ENCODE data around the gene RABEP1. TPM values are rescaled to one million over a fixed set of nuclear protein-coding genes. Genes with fewer than 3 reads are reported as not detected.

Gene RABEP1
- total RNA-seq, 1 donor from 2014 or later: 50.0 TPM

- TF ChIP-seq EZH2 (IDR thresholded peaks at IDR 0.05): no peak
Measured at GRCh38 chr17:5380491-5381135, 98.5 kb downstream of the RABEP1 start.

GRCh38 chr17:5381542-5381941 is 99.5 kb downstream of the RABEP1 start:
- peaks cover 42% of the 10 kb centered on the region for H3K36me3 Mint-ChIP-seq
- no peak overlapping the region for H3K4me3 Mint-ChIP-seq
- Histone ChIP-seq H4K20me1 (ENCODE audit: low read depth) (no peaks in the 10 kb centered on the region), H2AFZ (replicated peaks) (no peak overlapping the region), H3K4me1 (no peaks in the 10 kb centered on the region), H3K4me2 (no peak overlapping the region), H3K27me3 (no peaks in the 10 kb centered on the region), H3K36me3 (peaks cover 29% of the 10 kb centered on the region), H3F3A (ENCODE audit: low read depth) (peaks cover 16% of the 10 kb centered on the region), H3K4me3 (no peak overlapping the region), H3K9me3 (ENCODE audit: low read depth) (no peaks in the 10 kb centered on the region), H3K9ac (no peak overlapping the region), H3K27ac (no peak overlapping the region), H3K79me2 (ENCODE audit: low read depth) (no peaks in the 10 kb centered on the region)
- H3K27ac Mint-ChIP-seq: no peak overlapping the region
- no peaks in the 10 kb centered on the region for H3K4me1 Mint-ChIP-seq
- DNase-seq (ENCODE audit: low spot score): no peak
- no peaks in the 10 kb centered on the region for H3K9me3 Mint-ChIP-seq
- TF ChIP-seq, protein P1, sequence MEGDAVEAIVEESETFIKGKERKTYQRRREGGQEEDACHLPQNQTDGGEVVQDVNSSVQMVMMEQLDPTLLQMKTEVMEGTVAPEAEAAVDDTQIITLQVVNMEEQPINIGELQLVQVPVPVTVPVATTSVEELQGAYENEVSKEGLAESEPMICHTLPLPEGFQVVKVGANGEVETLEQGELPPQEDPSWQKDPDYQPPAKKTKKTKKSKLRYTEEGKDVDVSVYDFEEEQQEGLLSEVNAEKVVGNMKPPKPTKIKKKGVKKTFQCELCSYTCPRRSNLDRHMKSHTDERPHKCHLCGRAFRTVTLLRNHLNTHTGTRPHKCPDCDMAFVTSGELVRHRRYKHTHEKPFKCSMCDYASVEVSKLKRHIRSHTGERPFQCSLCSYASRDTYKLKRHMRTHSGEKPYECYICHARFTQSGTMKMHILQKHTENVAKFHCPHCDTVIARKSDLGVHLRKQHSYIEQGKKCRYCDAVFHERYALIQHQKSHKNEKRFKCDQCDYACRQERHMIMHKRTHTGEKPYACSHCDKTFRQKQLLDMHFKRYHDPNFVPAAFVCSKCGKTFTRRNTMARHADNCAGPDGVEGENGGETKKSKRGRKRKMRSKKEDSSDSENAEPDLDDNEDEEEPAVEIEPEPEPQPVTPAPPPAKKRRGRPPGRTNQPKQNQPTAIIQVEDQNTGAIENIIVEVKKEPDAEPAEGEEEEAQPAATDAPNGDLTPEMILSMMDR (IDR thresholded peaks at IDR 0.05): no peak
- TF ChIP-seq EZH2phosphoT487 (IDR thresholded peaks at IDR 0.05) (no peak), EZH2 (IDR thresholded peaks at IDR 0.05) (no peak)
- peaks cover 2% of the 10 kb centered on the region for H3K27me3 Mint-ChIP-seq (ENCODE audit: insufficient read depth, low read depth)

More at GRCh38 chr17:5380491-5381135, 98.5 kb downstream of the RABEP1 start:
- H2AFZ ChIP-seq (replicated peaks): no peak overlapping the region
- peak overlapping the region; percentile 46 for H3K27ac ChIP-seq
- no peaks in the 10 kb centered on the region for H3K4me1 ChIP-seq
- Mint-ChIP-seq H3K4me1 (no peaks in the 10 kb centered on the region), H3K36me3 (peaks cover 40% of the 10 kb centered on the region), H3K27ac (no peak overlapping the region), H3K4me3 (no peak overlapping the region), H3K9me3 (no peaks in the 10 kb centered on the region), H3K27me3 (ENCODE audit: insufficient read depth, low read depth) (peaks cover 2% of the 10 kb centered on the region)
- no peak overlapping the region for H3K4me2 ChIP-seq
- no peak overlapping the region for H3K4me3 ChIP-seq
- no peaks in the 10 kb centered on the region for H3K27me3 ChIP-seq
- no peak overlapping the region for H3K9ac ChIP-seq
- H3K36me3 ChIP-seq: peaks cover 25% of the 10 kb centered on the region
- H3K79me2 ChIP-seq (ENCODE audit: low read depth): no peaks in the 10 kb centered on the region
- peaks cover 16% of the 10 kb centered on the region for H3F3A ChIP-seq (ENCODE audit: low read depth)
- DNase-seq (ENCODE audit: low spot score): no peak
- no peaks in the 10 kb centered on the region for H3K9me3 ChIP-seq (ENCODE audit: low read depth)
- H4K20me1 ChIP-seq (ENCODE audit: low read depth): no peaks in the 10 kb centered on the region

DNA sequence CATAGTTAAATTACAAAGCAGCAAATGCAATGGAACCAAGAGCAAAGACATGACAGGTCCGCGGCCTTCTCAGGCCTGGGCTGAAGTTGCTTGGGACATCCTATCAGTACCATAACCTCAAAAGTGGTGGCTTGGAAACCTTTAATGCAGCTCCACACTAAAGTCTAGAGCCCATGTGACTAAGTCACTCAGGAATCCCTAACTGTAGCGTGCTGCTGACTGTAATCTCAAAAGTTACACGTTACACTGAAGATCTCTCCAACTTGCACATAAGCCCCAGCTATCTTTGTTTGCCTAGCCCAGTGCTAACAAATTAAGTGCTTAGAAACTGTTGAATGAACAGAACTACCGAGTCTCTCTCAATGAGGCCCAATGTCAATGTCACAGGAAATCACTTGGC is 109.6 kb downstream of the RABEP1 start:
- H3K4me3 ChIP-seq: no peak overlapping the region
- TF ChIP-seq EZH2phosphoT487 (IDR thresholded peaks at IDR 0.05): no peak
- TF ChIP-seq, protein P1 (IDR thresholded peaks at IDR 0.05): no peak
- TF ChIP-seq EZH2 (IDR thresholded peaks at IDR 0.05): no peak
- no peak overlapping the region for H3K4me3 Mint-ChIP-seq

GRCh38 chr17:5396612-5397011 is 114.5 kb downstream of the RABEP1 start:
- TF ChIP-seq, protein P1 (IDR thresholded peaks at IDR 0.05): no peak
- TF ChIP-seq EZH2phosphoT487 (IDR thresholded peaks at IDR 0.05) (no peak), EZH2 (IDR thresholded peaks at IDR 0.05) (no peak)
- no peaks in the 10 kb centered on the region for H3K27me3 Mint-ChIP-seq (ENCODE audit: insufficient read depth, low read depth)
- Histone ChIP-seq H3F3A (ENCODE audit: low read depth) (no peaks in the 10 kb centered on the region), H3K9ac (no peak overlapping the region), H3K27me3 (no peaks in the 10 kb centered on the region), H3K79me2 (ENCODE audit: low read depth) (no peaks in the 10 kb centered on the region), H3K4me3 (no peak overlapping the region), H3K9me3 (ENCODE audit: low read depth) (no peaks in the 10 kb centered on the region), H3K4me1 (no peaks in the 10 kb centered on the region), H3K4me2 (no peak overlapping the region), H4K20me1 (ENCODE audit: low read depth) (no peaks in the 10 kb centered on the region), H3K27ac (no peak overlapping the region), H2AFZ (replicated peaks) (no peak overlapping the region), H3K36me3 (peaks cover 27% of the 10 kb centered on the region)
- H3K36me3 Mint-ChIP-seq: peaks cover 35% of the 10 kb centered on the region
- H3K9me3 Mint-ChIP-seq: no peaks in the 10 kb centered on the region
- H3K4me1 Mint-ChIP-seq: no peaks in the 10 kb centered on the region
- DNase-seq (ENCODE audit: low spot score): no peak
- H3K4me3 Mint-ChIP-seq: no peak overlapping the region
- H3K27ac Mint-ChIP-seq: no peak overlapping the region

More for the DNA sequence above, 109.6 kb downstream of the RABEP1 start:
- no peaks in the 10 kb centered on the region for H3K27me3 ChIP-seq
- no peaks in the 10 kb centered on the region for H3K4me1 Mint-ChIP-seq
- H3K9me3 Mint-ChIP-seq: no peaks in the 10 kb centered on the region
- H3K27me3 Mint-ChIP-seq (ENCODE audit: insufficient read depth, low read depth): peaks cover 2% of the 10 kb centered on the region
- no peaks in the 10 kb centered on the region for H3F3A ChIP-seq (ENCODE audit: low read depth)
- peaks cover 37% of the 10 kb centered on the region for H3K36me3 Mint-ChIP-seq
- no peak overlapping the region for H2AFZ ChIP-seq (replicated peaks)
- H3K9ac ChIP-seq: no peak overlapping the region
- DNase-seq (ENCODE audit: low spot score): no peak
- H3K9me3 ChIP-seq (ENCODE audit: low read depth): no peaks in the 10 kb centered on the region
- no peak overlapping the region for H3K27ac ChIP-seq
- peaks cover 17% of the 10 kb centered on the region for H3K36me3 ChIP-seq
- no peaks in the 10 kb centered on the region for H3K4me1 ChIP-seq
- no peaks in the 10 kb centered on the region for H3K79me2 ChIP-seq (ENCODE audit: low read depth)
- no peak overlapping the region for H3K27ac Mint-ChIP-seq
- H4K20me1 ChIP-seq (ENCODE audit: low read depth): no peaks in the 10 kb centered on the region
- no peak overlapping the region for H3K4me2 ChIP-seq

Measured in neural progenitor cell (in vitro differentiated cells).